Measurements from ENCODE around the gene EPS8L3.

GRCh38 chr1:109777436-109777835 lies 13.7 kb upstream of the EPS8L3 start:
- TF ChIP-seq, protein P1, sequence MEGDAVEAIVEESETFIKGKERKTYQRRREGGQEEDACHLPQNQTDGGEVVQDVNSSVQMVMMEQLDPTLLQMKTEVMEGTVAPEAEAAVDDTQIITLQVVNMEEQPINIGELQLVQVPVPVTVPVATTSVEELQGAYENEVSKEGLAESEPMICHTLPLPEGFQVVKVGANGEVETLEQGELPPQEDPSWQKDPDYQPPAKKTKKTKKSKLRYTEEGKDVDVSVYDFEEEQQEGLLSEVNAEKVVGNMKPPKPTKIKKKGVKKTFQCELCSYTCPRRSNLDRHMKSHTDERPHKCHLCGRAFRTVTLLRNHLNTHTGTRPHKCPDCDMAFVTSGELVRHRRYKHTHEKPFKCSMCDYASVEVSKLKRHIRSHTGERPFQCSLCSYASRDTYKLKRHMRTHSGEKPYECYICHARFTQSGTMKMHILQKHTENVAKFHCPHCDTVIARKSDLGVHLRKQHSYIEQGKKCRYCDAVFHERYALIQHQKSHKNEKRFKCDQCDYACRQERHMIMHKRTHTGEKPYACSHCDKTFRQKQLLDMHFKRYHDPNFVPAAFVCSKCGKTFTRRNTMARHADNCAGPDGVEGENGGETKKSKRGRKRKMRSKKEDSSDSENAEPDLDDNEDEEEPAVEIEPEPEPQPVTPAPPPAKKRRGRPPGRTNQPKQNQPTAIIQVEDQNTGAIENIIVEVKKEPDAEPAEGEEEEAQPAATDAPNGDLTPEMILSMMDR (IDR thresholded peaks at IDR 0.05) = no peak
- no peak for TF ChIP-seq POLR2A (IDR thresholded peaks at IDR 0.05)

Measured in esophagus squamous epithelium (tissue), 4 donors.